ENCODE results near the gene SEC31A. TPM values are rescaled to one million over a fixed set of nuclear protein-coding genes. Genes with fewer than 3 reads are reported as not detected.

SEC31A gene
- total RNA-seq, 2 donors from 2014 or later: 191 to 196 TPM

DNA sequence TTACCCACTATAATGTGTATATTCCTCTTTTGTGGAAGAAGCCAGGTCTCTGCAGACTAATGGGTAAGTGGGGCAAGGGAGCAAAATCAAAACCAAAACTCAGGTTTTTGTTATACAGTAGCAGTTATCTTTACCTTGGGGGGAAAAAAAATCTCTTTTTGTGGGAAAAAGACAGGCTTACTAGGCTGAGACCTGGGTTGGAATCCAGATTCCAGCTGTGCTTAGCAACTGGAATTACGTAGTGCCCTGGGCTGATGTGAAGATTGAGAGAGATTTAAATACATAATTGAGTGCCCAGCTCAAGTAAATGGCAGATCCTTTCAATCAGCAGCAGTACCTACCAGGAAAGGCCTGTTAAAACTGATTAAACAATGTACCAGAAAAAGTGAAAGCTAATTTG is 76.9 kb downstream of the SEC31A start:
- WGBS: 72% methylated on average over 1 of the region's 1 CpG
- Histone ChIP-seq H3K27ac (no peak overlapping the region), H3K4me3 (no peak overlapping the region), H3K9me3 (no peaks in the 10 kb centered on the region), H3K27me3 (replicated peaks; ENCODE audit: insufficient read depth) (no peaks in the 10 kb centered on the region), H3K36me3 (peaks cover 0 to 11% of the 10 kb centered on the region in 2 donors), H3K4me1 (replicated peaks) (no peaks in the 10 kb centered on the region)
- TF ChIP-seq, protein P1, sequence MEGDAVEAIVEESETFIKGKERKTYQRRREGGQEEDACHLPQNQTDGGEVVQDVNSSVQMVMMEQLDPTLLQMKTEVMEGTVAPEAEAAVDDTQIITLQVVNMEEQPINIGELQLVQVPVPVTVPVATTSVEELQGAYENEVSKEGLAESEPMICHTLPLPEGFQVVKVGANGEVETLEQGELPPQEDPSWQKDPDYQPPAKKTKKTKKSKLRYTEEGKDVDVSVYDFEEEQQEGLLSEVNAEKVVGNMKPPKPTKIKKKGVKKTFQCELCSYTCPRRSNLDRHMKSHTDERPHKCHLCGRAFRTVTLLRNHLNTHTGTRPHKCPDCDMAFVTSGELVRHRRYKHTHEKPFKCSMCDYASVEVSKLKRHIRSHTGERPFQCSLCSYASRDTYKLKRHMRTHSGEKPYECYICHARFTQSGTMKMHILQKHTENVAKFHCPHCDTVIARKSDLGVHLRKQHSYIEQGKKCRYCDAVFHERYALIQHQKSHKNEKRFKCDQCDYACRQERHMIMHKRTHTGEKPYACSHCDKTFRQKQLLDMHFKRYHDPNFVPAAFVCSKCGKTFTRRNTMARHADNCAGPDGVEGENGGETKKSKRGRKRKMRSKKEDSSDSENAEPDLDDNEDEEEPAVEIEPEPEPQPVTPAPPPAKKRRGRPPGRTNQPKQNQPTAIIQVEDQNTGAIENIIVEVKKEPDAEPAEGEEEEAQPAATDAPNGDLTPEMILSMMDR (IDR thresholded peaks at IDR 0.05): no peak
- TF ChIP-seq POLR2A (IDR thresholded peaks at IDR 0.05): no peak
- no peak for TF ChIP-seq POLR2AphosphoS5 (IDR thresholded peaks at IDR 0.05)
- no peak for DNase-seq (ENCODE audit: low spot score)
- intact Hi-C loops (cut with DNase I): no loop called here

DNA sequence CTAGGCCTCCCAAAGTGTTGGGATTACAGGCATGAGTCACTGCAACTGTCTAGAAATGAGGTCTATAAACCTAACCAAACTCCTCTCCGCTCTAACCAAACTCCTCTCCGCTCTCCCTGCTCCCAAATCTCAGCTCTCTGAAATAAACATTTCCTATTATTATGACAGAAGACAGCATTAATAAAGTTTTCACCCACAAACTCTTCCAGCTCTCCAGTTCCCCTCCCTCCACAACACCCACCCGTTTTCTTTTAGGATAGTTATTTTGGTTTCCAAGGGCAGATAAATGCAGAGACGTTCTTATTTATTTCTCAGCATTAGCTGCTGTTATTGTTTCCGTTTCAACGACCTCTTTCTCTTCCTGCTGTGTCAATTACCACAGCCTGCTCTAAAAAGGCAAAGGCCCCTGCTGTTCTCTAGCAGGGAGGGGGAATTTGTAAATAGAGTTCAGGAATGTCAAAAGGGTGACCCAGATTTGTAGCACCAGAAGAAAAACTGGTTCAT is 79.1 kb downstream of the SEC31A start:
- Histone ChIP-seq H3K4me1 (replicated peaks) (no peaks in the 10 kb centered on the region), H3K9me3 (no peaks in the 10 kb centered on the region), H3K27ac (no peak overlapping the region), H3K27me3 (replicated peaks; ENCODE audit: insufficient read depth) (no peaks in the 10 kb centered on the region), H3K4me3 (no peak overlapping the region), H3K36me3 (no peaks in the 10 kb centered on the region)
- 21% methylated on average over 6 of the region's 6 CpGs for WGBS
- TF ChIP-seq POLR2A (IDR thresholded peaks at IDR 0.05) (no peak), POLR2AphosphoS5 (IDR thresholded peaks at IDR 0.05) (no peak)
- TF ChIP-seq, protein P1 (IDR thresholded peaks at IDR 0.05): no peak
- no peak for DNase-seq (ENCODE audit: low spot score)
- intact Hi-C loops (cut with DNase I): no loop called here

DNA sequence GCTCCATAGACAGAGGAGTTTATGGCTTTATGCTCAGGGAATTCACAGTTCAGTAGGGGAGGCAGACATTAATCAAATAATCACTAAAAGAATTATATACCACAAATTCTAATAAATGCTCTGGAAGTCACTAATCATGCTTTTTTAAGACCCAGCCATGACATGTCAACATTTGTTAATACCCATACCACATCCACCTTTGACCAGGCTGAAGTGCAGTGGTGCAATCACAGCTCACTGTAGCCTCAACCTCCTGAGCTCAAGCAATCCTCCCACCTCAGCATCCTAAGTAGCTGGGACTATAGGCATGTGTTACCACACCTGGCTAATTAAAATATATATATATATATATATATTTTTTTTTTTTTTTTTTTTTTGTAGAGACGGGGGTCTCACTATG is 79.6 kb downstream of the SEC31A start:
- Histone ChIP-seq H3K36me3 (no peaks in the 10 kb centered on the region), H3K27me3 (replicated peaks; ENCODE audit: insufficient read depth) (no peaks in the 10 kb centered on the region), H3K4me3 (no peak overlapping the region), H3K4me1 (replicated peaks) (no peaks in the 10 kb centered on the region), H3K27ac (no peak overlapping the region), H3K9me3 (no peaks in the 10 kb centered on the region)
- DNase-seq (ENCODE audit: low spot score): no peak
- TF ChIP-seq POLR2A (IDR thresholded peaks at IDR 0.05) (no peak), POLR2AphosphoS5 (IDR thresholded peaks at IDR 0.05) (no peak)
- WGBS: 67% methylated on average over 1 of the region's 1 CpG
- intact Hi-C loops (cut with DNase I): no loop called here

DNA sequence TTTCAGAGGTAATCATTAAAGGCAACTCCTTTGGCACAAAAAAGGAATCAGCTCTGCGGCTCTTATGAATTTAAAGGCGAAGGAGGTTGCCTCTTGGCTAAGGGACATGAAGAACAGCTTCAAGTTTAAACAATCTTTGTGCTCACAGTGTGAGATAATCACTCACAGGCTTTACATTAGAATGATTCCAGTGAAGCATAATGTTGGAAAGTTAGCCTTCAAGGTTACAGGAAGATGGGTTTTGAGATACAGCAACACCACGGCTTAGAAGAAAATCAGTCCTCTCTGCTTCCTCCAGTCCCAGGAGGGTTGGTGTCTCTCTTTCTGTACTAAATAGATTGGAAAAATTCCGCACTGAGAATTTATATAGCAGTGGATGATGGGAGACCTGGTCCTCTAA is 80.8 kb downstream of the SEC31A start:
- H3K4me3 ChIP-seq: no peak overlapping the region
- WGBS: 50% methylated on average over 4 of the region's 4 CpGs
- H3K4me1 ChIP-seq (replicated peaks): no peaks in the 10 kb centered on the region
- no peak for DNase-seq (ENCODE audit: low spot score)
- no peaks in the 10 kb centered on the region for H3K27me3 ChIP-seq (replicated peaks; ENCODE audit: insufficient read depth)
- TF ChIP-seq POLR2AphosphoS5 (IDR thresholded peaks at IDR 0.05): no peak
- TF ChIP-seq, protein P1 (IDR thresholded peaks at IDR 0.05): no peak
- no peak for TF ChIP-seq POLR2A (IDR thresholded peaks at IDR 0.05)
- H3K36me3 ChIP-seq: no peaks in the 10 kb centered on the region
- intact Hi-C loops (cut with DNase I): no loop called here
- H3K9me3 ChIP-seq: no peaks in the 10 kb centered on the region
- H3K27ac ChIP-seq: no peak overlapping the region

DNA sequence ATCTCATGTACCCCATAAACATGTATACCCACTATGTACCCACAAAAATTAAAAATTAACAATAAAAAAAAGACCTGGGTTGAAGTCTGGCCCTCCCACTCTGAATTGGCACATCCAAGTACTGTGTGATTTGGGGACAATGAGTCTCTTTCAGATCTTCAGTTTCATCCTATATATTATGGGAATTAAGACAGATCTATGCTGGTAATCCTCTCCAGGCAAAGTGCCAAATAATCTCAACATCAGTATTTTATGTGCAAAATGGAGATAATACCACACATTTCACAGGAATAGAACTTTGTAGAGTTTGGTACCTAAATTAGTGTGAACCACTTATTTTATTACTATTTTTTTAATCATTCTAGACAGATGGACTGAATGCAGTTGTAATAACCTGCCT is 81.3 kb downstream of the SEC31A start:
- Histone ChIP-seq H3K9me3 (no peaks in the 10 kb centered on the region), H3K36me3 (no peaks in the 10 kb centered on the region), H3K27me3 (replicated peaks; ENCODE audit: insufficient read depth) (no peaks in the 10 kb centered on the region), H3K4me1 (replicated peaks) (no peaks in the 10 kb centered on the region), H3K4me3 (no peak overlapping the region), H3K27ac (no peak overlapping the region)
- no peak for DNase-seq (ENCODE audit: low spot score)
- intact Hi-C loops (cut with DNase I): no loop called here
- TF ChIP-seq POLR2A (IDR thresholded peaks at IDR 0.05) (no peak), POLR2AphosphoS5 (IDR thresholded peaks at IDR 0.05) (no peak)
- TF ChIP-seq, protein P1 (IDR thresholded peaks at IDR 0.05): no peak

All from prostate gland (tissue), 2 donors.